SKM-1 (cell line): ENCODE measurements around the gene PLSCR3.

Experiments
- DNase-seq: peaks from one replicate; lab custom pipeline; 2025; ENCODE audit not compliant: unreplicated experiment; lab: John Stamatoyannopoulos, UW

Gene PLSCR3

GRCh38 chr17:7426896-7427489, 32.7 kb upstream of the PLSCR3 start:
- no peak for DNase-seq

GRCh38 chr17:7426203-7426863, 32.0 kb upstream of the PLSCR3 start:
- no peak for DNase-seq

- no peak for DNase-seq
These were observed 31.4 kb upstream of the PLSCR3 start for GRCh38 chr17:7425756-7426155.

GRCh38 chr17:7425316-7425715, 31.0 kb upstream of the PLSCR3 start, which contains the start of gene SPEM2:
Gene SPEM2, plus strand, starts transcription at chr17:7425616. Its CDS starts 73 bp downstream, at chr17:7425689.
- no peak for DNase-seq

- DNase-seq: no peak
These were observed 29.4 kb upstream of the PLSCR3 start for GRCh38 chr17:7423679-7424078.

GRCh38 chr17:7421186-7421585, 26.9 kb upstream of the PLSCR3 start:
- DNase-seq: no peak

- DNase-seq: no peak
These were observed 25.7 kb upstream of the PLSCR3 start, which contains the start of gene SPEM1 for GRCh38 chr17:7419819-7420610. Gene SPEM1, plus strand, starts transcription at chr17:7420324. Its CDS starts 61 bp downstream, at chr17:7420385.

GRCh38 chr17:7418472-7419152, 24.3 kb upstream of the PLSCR3 start:
- no peak for DNase-seq

GRCh38 chr17:7417056-7417655, 22.8 kb upstream of the PLSCR3 start:
- no peak for DNase-seq

- DNase-seq: no peak
These were observed 22.0 kb upstream of the PLSCR3 start for GRCh38 chr17:7416323-7416722.

GRCh38 chr17:7415784-7416183, 21.5 kb upstream of the PLSCR3 start:
- DNase-seq: no peak

- no peak for DNase-seq
These were observed 20.5 kb upstream of the PLSCR3 start for GRCh38 chr17:7414837-7415236.

GRCh38 chr17:7413346-7413985, 19.1 kb upstream of the PLSCR3 start:
- DNase-seq: no peak

- no peak for DNase-seq
These were observed 17.1 kb upstream of the PLSCR3 start for GRCh38 chr17:7411427-7411750.

- no peak for DNase-seq
These were observed 16.5 kb upstream of the PLSCR3 start for GRCh38 chr17:7410634-7411426.

- no peak for DNase-seq
These were observed 15.4 kb upstream of the PLSCR3 start for GRCh38 chr17:7409716-7410115.

GRCh38 chr17:7408863-7409262, 14.5 kb upstream of the PLSCR3 start:
- DNase-seq: no peak

- DNase-seq: no peak
These were observed 14.0 kb upstream of the PLSCR3 start for GRCh38 chr17:7408252-7408727.

- no peak for DNase-seq
These were observed 13.3 kb upstream of the PLSCR3 start, which contains the start of gene NLGN2 for GRCh38 chr17:7407485-7408251. Gene NLGN2, plus strand, starts transcription at chr17:7407845. Its CDS starts 411 bp downstream, at chr17:7408256.
